A549 (cell line): ENCODE data around the gene PACS2.

Experiments used
- GATA3 ChIP-seq: IDR thresholded peaks from 2 replicates; pipeline ENCODE4 v1.6.1; 2012; ENCODE audit warnings: borderline replicate concordance
- HOXB5 ChIP-seq: fragments of 250-450 bp; sonication (Bioruptor Pico); IDR thresholded peaks from 2 replicates; pipeline ENCODE4 v1.5.0; 2020; ENCODE audit warnings: mild to moderate bottlenecking, moderate library complexity
- MAFK ChIP-seq: fragments of 450-650 bp; IDR thresholded peaks from 2 replicates; pipeline ENCODE4 v1.6.1; 2014; ENCODE audit not compliant: partially characterized antibody
- MYC ChIP-seq: IDR thresholded peaks from 2 replicates; pipeline ENCODE4 v1.6.1; 2012; ENCODE audit warnings: mild to moderate bottlenecking, inconsistent platforms, low read length, improper control_type of control experiment, borderline replicate concordance
- PHF8 ChIP-seq: fragments of 200-600 bp; sonication (generic); IDR thresholded peaks from 2 replicates; pipeline ENCODE4 v1.6.1; 2016; ENCODE audit warnings: low read depth, mild to moderate bottlenecking, antibody characterized with exemption, moderate library complexity, borderline replicate concordance
- POLR2A ChIP-seq: IDR thresholded peaks from 2 replicates; pipeline ENCODE4 v1.6.1; 2012; ENCODE audit warnings: mild to moderate bottlenecking, low read length
- SMC3 ChIP-seq: fragments of >200 bp; sonication (Bioruptor Twin); formaldehyde crosslinking; IDR thresholded peaks from 3 replicates; pipeline ENCODE4 v1.6.1; 2018; ENCODE audit warnings: inconsistent platforms
- TP53 ChIP-seq: fragments of 250-450 bp; sonication (Bioruptor Pico); IDR thresholded peaks from 2 replicates; pipeline ENCODE4 v1.5.0; 2021; ENCODE audit warnings: mild to moderate bottlenecking, moderate library complexity
- TF ChIP-seq, protein P1 (sequence below): fragments of >200 bp; sonication (Bioruptor Twin); formaldehyde crosslinking; IDR thresholded peaks from 3 replicates; pipeline ENCODE4 v1.5.1; 2016
- TF ChIP-seq, protein P2 (sequence below): fragments of 200-600 bp; sonication (generic); IDR thresholded peaks from 2 replicates; pipeline ENCODE4 v1.6.1; 2016; ENCODE audit warnings: antibody characterized with exemption, mild to moderate bottlenecking, moderate library complexity
- TF ChIP-seq, protein P3 (sequence below): fragments of 150-350 bp; IDR thresholded peaks from 2 replicates; pipeline ENCODE4 v1.6.1; 2014; ENCODE audit warnings: low read depth, mild to moderate bottlenecking, low read length
- TF ChIP-seq, protein P4 (sequence below): fragments of 250-450 bp; sonication (Bioruptor Pico); IDR thresholded peaks from 2 replicates; pipeline ENCODE4 v1.5.0; 2021; ENCODE audit warnings: mild to moderate bottlenecking, moderate library complexity, borderline replicate concordance

DNA sequence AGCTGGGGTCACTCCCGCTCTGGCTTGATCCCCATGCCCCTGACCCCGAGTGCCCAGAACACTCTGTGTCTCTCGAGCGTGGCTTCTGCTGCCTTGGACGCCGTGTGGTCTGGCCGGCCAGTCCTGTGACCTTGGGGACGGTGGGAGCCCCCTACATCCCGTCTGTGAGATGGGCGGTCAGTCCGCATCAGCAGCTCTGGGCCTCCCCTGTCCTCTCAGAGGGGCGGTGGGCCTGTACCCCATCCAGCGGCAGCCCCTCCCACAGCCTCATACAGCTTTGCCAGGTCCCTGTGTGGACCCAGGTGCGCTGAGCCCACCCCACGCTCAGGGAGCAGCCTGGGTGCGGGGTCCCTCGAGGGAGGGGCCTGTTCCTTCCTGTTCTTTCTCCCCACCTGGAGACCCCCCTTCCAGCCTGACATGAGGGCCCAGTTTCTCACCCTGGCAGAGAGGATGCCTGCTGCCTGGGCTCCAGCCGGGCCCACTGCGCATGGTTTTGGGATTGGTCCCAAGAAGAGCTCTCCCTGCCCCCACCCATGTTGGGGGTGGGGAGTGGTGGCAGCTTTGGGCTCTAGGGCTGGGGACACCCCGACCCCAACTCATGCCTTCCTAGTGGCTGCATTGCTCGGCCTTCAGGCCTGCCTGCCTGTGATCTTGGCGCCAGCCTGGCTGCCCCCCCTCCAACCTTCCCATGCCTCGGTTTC is 106.6 kb downstream of the PACS2 start:
- TF ChIP-seq GATA3 (no peak), POLR2A (no peak), MAFK (no peak), PHF8 (no peak), HOXB5 (CRISPR knock-in tag) (no peak), MYC (no peak), SMC3 (no peak), TP53 (CRISPR knock-in tag) (no peak)
- TF ChIP-seq, protein P1, sequence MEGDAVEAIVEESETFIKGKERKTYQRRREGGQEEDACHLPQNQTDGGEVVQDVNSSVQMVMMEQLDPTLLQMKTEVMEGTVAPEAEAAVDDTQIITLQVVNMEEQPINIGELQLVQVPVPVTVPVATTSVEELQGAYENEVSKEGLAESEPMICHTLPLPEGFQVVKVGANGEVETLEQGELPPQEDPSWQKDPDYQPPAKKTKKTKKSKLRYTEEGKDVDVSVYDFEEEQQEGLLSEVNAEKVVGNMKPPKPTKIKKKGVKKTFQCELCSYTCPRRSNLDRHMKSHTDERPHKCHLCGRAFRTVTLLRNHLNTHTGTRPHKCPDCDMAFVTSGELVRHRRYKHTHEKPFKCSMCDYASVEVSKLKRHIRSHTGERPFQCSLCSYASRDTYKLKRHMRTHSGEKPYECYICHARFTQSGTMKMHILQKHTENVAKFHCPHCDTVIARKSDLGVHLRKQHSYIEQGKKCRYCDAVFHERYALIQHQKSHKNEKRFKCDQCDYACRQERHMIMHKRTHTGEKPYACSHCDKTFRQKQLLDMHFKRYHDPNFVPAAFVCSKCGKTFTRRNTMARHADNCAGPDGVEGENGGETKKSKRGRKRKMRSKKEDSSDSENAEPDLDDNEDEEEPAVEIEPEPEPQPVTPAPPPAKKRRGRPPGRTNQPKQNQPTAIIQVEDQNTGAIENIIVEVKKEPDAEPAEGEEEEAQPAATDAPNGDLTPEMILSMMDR, result no peak
- TF ChIP-seq, protein P2, sequence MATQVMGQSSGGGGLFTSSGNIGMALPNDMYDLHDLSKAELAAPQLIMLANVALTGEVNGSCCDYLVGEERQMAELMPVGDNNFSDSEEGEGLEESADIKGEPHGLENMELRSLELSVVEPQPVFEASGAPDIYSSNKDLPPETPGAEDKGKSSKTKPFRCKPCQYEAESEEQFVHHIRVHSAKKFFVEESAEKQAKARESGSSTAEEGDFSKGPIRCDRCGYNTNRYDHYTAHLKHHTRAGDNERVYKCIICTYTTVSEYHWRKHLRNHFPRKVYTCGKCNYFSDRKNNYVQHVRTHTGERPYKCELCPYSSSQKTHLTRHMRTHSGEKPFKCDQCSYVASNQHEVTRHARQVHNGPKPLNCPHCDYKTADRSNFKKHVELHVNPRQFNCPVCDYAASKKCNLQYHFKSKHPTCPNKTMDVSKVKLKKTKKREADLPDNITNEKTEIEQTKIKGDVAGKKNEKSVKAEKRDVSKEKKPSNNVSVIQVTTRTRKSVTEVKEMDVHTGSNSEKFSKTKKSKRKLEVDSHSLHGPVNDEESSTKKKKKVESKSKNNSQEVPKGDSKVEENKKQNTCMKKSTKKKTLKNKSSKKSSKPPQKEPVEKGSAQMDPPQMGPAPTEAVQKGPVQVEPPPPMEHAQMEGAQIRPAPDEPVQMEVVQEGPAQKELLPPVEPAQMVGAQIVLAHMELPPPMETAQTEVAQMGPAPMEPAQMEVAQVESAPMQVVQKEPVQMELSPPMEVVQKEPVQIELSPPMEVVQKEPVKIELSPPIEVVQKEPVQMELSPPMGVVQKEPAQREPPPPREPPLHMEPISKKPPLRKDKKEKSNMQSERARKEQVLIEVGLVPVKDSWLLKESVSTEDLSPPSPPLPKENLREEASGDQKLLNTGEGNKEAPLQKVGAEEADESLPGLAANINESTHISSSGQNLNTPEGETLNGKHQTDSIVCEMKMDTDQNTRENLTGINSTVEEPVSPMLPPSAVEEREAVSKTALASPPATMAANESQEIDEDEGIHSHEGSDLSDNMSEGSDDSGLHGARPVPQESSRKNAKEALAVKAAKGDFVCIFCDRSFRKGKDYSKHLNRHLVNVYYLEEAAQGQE, result no peak
- TF ChIP-seq, protein P3, sequence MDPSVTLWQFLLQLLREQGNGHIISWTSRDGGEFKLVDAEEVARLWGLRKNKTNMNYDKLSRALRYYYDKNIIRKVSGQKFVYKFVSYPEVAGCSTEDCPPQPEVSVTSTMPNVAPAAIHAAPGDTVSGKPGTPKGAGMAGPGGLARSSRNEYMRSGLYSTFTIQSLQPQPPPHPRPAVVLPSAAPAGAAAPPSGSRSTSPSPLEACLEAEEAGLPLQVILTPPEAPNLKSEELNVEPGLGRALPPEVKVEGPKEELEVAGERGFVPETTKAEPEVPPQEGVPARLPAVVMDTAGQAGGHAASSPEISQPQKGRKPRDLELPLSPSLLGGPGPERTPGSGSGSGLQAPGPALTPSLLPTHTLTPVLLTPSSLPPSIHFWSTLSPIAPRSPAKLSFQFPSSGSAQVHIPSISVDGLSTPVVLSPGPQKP, result no peak
- TF ChIP-seq, protein P4, sequence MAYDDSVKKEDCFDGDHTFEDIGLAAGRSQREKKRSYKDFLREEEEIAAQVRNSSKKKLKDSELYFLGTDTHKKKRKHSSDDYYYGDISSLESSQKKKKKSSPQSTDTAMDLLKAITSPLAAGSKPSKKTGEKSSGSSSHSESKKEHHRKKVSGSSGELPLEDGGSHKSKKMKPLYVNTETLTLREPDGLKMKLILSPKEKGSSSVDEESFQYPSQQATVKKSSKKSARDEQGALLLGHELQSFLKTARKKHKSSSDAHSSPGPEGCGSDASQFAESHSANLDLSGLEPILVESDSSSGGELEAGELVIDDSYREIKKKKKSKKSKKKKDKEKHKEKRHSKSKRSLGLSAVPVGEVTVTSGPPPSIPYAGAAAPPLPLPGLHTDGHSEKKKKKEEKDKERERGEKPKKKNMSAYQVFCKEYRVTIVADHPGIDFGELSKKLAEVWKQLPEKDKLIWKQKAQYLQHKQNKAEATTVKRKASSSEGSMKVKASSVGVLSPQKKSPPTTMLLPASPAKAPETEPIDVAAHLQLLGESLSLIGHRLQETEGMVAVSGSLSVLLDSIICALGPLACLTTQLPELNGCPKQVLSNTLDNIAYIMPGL (CRISPR knock-in tag), result no peak
